GM10847 (cell line): Measurements from ENCODE around the gene SLC4A11.

Experiments
- POLR2A ChIP-seq: IDR thresholded peaks from 2 replicates; pipeline ENCODE4 v1.6.1; 2011; ENCODE audit not compliant: insufficient read length; ENCODE audit errors: extremely low read depth

Gene SLC4A11

DNA sequence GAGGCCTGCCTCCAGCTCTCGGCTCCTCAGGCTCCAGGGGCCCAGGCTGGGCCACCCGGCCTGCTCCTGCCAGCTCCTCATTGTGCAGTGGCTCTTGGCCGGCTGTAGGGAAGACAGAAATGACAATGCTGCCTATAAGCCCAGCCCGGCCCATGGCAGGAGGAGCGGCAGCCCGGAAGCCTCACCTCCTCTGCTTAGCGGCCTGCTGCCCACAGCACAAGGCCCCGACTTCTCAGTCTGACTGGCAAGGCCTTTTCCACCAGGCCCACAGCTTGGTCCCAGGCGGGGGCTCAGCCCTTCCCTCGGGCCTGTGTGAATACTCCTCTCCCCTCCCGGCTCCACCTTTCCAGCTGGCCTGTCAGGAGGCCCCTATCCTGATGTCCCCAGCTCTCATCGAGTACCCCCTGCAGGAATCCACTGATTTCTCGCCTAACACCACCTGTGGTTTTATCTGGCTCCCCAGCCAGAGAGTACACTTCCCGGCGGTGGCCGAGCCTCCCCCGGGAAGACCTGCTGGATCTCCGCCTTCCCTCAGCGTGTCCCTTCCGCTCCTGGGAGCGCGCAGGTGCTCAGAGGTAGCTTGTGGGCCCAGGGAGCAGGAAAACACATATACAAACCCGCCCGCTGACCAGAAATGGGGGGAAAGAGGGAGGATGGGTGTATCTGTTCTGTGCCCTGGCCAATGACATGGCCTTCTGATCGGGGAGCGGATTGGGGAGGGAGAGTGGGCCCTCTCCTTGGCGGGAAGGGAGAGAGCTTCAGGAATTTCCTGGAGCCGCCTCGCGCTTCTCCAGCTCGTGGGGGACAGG lies 35.5 kb downstream of the SLC4A11 start:
- no peak for TF ChIP-seq POLR2A

DNA sequence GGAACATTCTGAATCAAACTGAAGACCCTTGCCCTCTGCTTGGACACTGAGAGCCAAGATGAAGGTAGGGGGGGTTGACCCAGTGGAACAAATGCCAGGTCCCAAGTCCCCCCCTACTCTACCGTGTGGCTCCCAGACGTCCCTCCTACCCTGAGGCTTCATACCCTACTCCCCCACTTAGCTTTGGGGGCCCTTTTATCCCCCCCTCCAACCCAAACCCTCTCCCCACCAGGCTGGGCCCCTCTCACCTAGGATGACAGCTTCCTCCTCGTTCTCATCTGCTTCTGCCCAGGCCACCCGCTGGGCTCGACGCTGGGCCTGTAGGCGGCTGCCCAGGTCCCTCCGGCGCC lies 36.0 kb downstream of the SLC4A11 start:
- no peak for TF ChIP-seq POLR2A

DNA sequence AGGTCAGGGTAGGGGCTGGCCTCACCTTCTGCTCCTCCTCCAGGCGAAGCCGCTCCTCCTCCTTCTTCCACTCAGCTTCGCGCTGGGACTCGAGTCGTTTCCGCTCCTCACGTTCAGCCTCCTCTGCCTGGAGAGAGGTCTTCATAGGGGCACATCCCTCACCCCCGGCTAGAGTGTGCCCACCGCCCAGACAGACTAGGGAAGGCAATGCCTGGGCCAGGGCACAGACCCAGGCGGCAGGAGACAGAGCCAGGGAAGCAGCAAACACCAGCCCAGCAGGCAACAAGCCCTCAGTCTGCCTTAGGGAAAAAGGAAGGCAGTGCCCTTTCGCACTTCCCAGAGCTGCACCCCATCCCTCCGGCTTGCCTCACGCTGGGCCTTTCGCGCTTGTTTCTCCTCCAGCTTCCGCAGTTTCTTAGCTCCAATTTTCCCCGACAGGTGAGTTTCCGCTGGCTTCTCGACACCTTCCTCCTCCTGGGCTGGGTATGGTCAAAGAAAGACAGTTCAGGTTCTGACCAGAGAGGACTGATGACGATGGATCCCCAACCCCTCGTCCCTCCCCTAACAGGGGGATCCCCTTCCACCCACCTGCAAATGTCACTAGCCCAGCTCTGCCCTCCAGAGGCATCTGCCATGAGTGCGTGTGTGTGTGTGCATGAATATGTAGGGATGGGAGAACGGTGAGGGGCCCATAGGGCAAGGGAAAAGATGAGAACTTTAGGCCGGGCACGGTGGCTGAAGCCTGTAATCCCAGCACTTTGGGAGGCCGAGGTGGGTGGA lies 38.8 kb downstream of the SLC4A11 start:
- no peak for TF ChIP-seq POLR2A

DNA sequence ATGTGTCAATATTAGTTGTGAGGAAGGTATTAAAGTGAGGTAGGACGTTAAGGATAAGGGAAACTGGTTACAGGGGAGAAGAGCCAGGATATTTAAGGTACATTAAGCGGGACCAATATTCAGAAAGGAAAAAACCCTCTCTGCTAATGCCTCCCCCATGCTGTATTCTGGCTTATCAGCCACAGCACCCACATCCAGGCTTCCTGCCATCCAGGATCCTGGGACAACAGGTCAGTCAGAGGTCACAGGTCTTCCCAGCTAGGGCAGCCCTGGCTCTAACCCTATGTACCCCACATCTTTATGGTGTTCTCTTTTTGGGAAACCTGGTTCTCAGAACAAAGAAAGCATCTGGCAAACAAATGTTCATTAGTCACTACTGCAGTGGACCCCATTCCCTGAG lies 39.8 kb downstream of the SLC4A11 start:
- TF ChIP-seq POLR2A, result no peak

DNA sequence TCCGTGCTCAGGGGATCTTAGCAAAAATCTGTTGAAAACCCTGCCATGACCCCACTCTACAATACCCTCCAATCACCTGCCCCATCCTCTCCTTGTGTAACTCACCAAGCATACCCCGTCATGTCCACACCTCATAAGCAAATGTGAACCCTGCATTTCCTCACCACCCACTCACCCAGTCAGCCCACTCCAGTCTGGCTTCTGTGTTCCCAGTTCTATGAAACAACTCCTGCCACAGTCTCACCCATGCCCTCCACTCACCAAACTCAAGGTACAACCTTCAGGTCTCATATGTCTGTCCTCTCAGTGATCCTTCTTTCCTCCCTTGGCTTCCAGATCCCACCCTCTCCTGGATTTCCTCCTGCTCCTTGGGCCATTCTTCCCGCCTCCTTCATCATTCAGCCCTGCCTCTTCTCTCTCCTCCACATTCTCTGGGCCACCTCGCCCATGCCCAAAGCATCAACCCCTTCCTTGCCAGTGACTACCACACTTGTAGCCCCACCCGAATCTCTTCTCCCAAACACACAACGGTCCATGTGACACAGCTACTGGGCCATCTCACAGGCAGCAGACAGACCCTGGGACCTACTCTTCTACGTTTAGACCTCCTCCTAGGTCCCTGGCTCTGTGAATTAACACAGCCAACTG lies 43.3 kb downstream of the SLC4A11 start:
- TF ChIP-seq POLR2A, result no peak

DNA sequence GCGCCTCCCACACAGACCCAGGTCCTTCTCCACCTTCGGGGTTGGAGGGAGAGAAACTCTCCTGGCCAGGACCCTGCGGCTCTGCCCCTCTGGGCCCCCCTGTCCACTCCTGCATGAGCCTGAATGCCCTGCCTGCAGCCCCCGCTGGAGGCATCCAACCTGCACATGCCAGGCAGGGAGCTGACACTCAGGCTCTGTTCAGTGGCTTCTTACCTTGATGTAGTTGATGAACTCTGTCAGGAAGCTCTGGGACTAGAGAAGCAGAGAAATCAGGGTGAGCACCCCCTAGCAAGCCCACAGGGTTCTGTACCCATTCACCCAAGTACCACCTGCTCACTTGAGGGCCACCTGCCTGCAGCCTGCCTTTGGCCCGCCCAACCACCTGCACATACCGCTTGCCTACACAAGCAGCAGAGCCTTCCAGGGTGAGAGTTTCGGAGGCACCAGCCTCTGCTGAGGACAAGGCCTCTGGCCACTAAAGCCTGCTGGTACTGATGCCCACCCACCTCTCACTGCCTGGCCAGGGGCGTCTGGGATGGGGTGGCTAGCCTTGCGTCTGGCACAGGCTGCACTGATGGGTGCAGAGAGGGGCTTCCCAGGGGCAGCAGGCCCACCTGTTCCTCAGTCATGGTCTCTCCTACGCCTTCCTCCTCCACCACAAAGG lies 44.2 kb downstream of the SLC4A11 start:
- TF ChIP-seq POLR2A, result no peak

DNA sequence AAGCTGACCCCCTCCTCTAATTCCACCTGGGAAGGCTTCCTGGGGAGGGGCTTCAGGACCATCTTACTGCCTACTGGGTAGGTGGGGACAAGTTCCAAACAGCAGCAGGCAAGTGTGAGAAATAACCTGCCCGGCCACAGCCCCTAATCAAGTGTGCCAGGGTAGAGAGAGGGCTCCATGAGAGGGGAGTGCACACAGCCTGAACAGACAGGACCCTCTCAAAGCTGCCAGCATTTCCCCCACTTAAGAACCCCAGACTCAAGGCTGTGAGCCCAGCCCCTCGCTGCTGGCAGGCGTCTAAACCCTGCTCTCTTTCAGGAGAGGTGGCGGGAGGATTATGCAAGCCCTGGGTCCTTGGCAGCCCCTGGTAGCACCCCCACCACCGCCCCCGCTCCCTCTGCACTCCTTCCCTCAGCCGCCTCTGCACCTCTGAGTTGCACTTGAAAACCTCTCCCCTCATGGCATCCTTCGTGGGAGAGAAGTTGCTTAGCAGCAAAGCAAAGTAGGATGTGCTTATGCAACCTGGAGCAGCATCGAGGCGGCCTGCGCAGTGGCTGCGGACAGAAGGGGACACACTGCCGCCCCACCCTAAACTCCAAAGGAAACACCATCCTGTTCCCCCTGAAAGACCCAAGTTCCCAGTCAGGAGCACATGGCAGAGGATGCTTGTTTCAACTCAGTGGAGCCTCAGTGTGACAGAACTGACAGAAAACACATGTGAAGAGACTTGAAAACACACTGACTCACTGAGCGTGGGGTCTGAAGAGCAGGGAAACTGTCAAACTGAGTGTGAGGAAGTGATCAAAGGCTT lies 45.0 kb downstream of the SLC4A11 start:
- TF ChIP-seq POLR2A, result no peak

DNA sequence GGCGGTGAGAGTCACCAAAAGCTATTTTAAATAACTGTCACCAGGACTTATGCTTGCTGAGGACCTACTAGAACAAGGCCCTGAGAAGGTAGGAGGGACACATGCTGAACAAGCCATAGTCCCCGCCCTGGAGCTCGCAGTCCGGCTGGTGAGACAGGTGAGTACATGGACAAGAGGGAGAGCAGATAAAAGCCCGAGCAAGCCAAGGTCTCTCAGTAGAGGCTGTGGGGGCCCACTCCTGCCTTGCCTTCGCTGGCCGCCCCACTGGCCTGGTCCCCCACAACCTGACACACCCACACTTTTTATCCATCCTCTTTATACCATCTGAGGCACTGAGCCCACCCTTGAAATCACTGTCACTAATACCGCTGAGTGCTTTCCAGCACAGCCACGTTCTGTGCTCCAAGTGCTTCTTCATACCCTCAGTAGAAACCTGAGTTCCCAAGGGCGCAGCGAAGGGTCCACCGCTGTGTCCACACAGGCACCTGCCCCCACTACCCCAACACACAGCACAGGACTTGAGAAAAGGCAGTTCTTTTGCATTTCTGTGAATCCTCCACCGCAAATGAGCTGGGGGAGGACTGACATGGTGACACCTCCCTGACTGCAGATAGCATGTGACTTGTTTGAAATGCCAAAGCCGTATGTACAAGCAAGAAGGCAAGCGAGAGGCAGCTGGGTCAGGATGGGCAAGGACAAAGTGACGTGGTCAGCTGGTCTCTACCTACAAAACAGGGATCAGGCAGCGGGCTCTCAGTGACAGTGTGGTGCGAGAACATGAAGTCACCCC lies 46.6 kb downstream of the SLC4A11 start:
- no peak for TF ChIP-seq POLR2A

DNA sequence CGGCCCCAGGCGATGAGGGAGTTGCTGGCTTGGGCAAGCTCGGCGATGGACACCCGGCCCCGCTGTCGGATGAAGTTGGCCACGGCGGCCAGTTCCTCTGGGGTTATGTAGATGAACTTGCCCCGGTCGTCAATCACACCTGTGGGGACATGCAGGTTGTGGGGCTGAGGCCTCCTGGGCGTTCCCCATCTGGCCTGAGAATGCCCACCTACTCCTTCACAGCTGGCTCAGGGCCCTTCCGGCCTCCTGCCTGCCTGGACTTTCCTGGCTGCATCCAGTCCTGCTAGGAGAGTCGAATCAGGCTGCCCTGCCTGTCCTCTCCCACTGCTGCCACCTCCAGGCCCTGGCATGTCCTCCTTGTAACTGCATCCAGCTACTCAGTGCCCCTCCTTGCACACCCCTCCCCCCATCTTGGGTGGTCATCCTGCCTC lies 48.3 kb downstream of the SLC4A11 start:
- TF ChIP-seq POLR2A, result no peak

DNA sequence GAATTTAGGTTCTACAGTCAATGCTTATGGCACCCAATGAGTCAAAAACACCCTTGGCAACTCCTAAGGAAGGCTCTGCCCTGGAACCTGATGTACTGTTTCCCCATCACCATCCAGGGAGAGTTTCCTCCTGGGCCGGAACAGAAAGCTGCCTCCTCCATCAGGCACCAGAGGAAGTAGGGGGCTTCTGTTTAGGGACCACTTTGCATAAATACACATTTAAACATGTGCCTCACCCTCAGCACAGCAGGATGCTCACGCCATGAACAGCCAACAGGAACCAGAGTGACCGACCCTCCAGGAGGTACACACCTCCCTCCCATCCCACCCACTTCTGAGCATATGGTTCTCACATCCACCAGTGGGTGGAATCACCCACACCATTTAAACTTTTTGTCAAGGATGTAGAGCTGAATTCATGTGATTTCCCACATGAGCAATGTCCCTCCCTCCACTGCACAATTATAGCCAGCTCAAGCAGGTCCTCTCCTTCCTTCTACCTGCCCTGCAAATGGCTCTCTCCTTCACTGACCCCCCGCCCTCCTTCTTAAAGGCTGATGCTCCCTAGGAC lies 49.3 kb downstream of the SLC4A11 start:
- no peak for TF ChIP-seq POLR2A

DNA sequence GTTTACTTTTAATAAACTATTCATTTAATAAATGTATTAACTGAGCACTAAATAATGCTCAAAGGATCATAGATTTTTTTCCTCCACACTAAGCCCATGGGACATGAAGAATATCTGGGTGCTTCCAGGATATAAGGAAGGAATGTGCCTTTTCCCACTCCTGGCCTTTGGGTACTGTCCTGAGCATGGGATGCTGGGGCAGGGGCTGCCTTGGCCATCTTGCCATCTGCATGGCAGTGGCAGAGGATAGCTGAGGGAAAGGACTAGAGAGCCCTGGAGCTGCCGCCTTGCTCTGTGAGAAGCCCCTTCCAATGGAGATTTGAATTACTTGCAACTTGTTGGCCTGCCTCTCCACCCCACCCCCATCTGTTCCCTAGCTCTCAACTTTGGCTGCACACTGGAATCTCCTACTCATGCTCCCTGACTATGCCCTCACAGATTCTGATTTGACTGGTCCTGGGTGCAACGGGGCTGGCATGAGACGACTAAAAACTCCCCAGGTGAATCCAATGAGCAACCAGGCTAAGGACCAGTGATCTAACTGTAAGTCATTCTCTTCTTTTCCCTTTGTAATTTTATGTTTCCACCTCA lies 50.1 kb downstream of the SLC4A11 start:
- TF ChIP-seq POLR2A, result no peak

DNA sequence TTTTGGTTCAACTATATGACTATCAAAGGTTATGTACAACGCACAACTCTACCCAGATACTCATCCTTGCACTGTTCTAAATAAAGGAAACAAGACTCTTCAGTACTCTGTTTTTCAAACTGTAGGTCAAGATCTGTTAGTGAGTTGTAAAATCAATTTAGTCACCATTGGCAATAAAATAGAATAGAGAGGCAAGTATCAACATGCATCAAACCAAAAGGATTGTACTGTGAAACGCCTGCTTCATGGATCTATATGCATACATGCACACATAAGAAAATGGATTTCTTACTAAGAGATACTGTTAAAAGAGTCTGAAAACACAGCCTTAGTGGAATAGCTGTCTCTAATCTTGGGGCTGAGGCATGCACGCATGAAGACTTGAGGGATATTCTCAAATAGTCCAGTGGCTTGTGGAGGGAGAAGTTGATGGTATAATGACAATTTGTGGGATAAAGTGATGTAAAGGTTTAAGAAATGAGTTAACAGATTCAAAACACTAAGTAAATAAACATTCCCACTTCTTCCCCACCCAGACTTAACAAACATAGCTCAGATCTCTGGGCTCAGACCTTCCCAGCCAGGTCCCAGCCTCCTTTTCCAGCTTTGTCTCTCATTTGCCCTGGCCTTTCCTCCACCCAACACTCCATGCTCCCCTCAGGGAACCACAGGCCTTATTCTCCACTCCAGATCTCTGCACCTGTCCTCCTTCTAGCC lies 54.9 kb downstream of the SLC4A11 start:
- no peak for TF ChIP-seq POLR2A

DNA sequence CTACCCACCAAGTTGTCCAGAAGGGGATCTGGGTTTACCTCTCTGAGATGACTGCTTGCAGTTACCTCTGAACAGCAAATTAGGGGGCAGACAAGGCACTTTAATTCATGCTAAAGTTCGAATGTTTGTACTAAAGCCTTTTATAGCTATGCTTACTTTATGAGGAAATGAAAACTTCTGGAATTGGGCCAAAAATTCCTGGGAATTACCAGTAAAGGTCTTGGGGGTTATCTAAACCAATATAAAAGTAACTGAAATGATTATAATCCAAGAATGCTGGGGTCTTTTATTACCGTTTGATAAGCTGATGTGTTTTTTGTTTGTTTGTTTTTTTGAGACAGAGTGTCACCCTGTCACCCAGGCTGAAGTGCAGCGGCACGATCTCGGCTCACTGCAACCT lies 57.7 kb downstream of the SLC4A11 start:
- no peak for TF ChIP-seq POLR2A
